Measurements from ENCODE around the gene LRGUK. TPM values are rescaled to one million over a fixed set of nuclear protein-coding genes. Genes with fewer than 3 reads are reported as not detected.

Gene LRGUK
- total RNA-seq, 4 donors from 2014 or later, result 0.48 to 9.4 (median 3.3) TPM

DNA sequence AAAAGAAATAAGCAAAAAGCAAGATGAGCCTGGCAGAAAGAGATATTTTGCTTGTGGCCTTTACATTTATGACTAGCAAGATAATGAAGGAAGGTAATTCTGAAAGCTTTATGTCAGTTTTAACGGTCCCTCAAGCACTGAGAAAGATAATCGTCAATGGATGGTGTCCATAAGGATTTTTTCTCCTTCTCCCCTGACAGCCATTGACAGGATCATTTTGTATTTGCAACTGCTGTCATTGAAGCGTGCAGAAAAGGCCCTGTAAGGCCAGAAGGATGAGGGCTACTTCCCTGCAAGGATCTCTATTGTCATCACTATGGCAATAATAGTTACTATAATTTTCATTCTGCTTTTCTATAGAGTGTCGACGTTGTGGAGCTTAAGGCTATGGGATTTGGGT, 994 bp upstream of the LRGUK start:
- Histone ChIP-seq H3K27ac (no peak overlapping the region), H3K4me3 (no peak overlapping the region), H3K9me3 (no peaks in the 10 kb centered on the region), H3K4me1 (peaks cover 0 to 12% (median 6%) of the 10 kb centered on the region in 4 donors), H3K36me3 (no peaks in the 10 kb centered on the region), H3K27me3 (no peaks in the 10 kb centered on the region)
- no peak for DNase-seq
- 83 to 89% methylated on average over 5 of the region's 5 CpGs for WGBS, 2 donors (ENCODE audit: low coverage in 1 of 2)
- no peak for TF ChIP-seq POLR2A (IDR thresholded peaks at IDR 0.05)
- no peak for TF ChIP-seq EP300 (IDR thresholded peaks at IDR 0.05; ENCODE audit: low read depth)
- no peak for TF ChIP-seq CTCF (IDR thresholded peaks at IDR 0.05)
- TF ChIP-seq POLR2AphosphoS5 (IDR thresholded peaks at IDR 0.05), result no peak
- intact Hi-C loops (cut with DNase I; ENCODE audit: low total_unique reads) (no loop called here), in situ Hi-C loops (cut with MboI; ENCODE audit: low pct_ligation_motif_present in 1 of 4, low pct_unique_long_range_greater_than_20kb in 1 of 4, low sequenced_read_pairs in 3 of 4) (no loop called here)

DNA sequence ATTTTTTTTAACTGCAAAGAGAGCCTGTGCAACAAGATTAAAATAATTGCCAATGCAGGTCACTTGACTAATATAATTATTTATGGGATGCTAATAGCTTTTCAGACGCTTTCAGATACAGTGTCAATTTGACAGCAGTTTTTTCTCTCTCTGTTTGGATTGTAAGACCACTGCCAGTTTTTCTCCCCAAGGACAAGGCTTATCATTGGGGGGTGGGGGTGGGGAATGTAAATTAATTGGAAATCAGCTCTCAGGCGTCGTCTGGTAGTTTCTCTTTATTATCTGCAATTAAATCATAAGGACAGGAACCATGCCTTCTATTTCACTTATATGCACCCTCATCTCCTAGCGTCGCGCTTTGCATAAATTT, 559 bp upstream of the LRGUK start:
- intact Hi-C loops (cut with DNase I; ENCODE audit: low total_unique reads), result no loop called here
- Histone ChIP-seq H3K9me3 (no peaks in the 10 kb centered on the region), H3K36me3 (no peaks in the 10 kb centered on the region), H3K4me1 (peaks cover 0 to 12% (median 6%) of the 10 kb centered on the region in 4 donors), H3K4me3 (peak overlapping the region in 3 of 4 donors; percentile 55 to 73 (median 55)), H3K27me3 (no peaks in the 10 kb centered on the region), H3K27ac (no peak overlapping the region)
- TF ChIP-seq CTCF (IDR thresholded peaks at IDR 0.05), result no peak
- TF ChIP-seq EP300 (IDR thresholded peaks at IDR 0.05; ENCODE audit: low read depth), result no peak
- no peak for TF ChIP-seq POLR2A (IDR thresholded peaks at IDR 0.05)
- no peak for TF ChIP-seq POLR2AphosphoS5 (IDR thresholded peaks at IDR 0.05)
- no peak for DNase-seq
- in situ Hi-C loops (cut with MboI; ENCODE audit: low pct_ligation_motif_present in 1 of 4, low pct_unique_long_range_greater_than_20kb in 1 of 4, low sequenced_read_pairs in 3 of 4), result no loop called here
- 23 to 33% methylated on average over 3 to 6 of the region's 6 CpGs for WGBS, 2 donors (ENCODE audit: low coverage in 1 of 2)

GRCh38 chr7:134128829-134129228, 1.7 kb downstream of the LRGUK start:
- Histone ChIP-seq H3K36me3 (no peaks in the 10 kb centered on the region), H3K27me3 (no peaks in the 10 kb centered on the region), H3K27ac (no peak overlapping the region), H3K9me3 (no peaks in the 10 kb centered on the region), H3K4me3 (no peak overlapping the region), H3K4me1 (peaks cover 0 to 12% (median 6%) of the 10 kb centered on the region in 4 donors)
- 81 to 82% methylated on average over 5 of the region's 5 CpGs for WGBS, 2 donors (ENCODE audit: low coverage in 1 of 2)
- in situ Hi-C loops (cut with MboI; ENCODE audit: low pct_ligation_motif_present in 1 of 4, low pct_unique_long_range_greater_than_20kb in 1 of 4, low sequenced_read_pairs in 3 of 4), result no loop called here
- no peak for DNase-seq
- TF ChIP-seq CTCF (IDR thresholded peaks at IDR 0.05) (no peak), POLR2AphosphoS5 (IDR thresholded peaks at IDR 0.05) (no peak), EP300 (IDR thresholded peaks at IDR 0.05; ENCODE audit: low read depth) (no peak), POLR2A (IDR thresholded peaks at IDR 0.05) (no peak)
- intact Hi-C loops (cut with DNase I; ENCODE audit: low total_unique reads), result no loop called here

- Histone ChIP-seq H3K9me3 (no peaks in the 10 kb centered on the region), H3K4me1 (peaks cover 0 to 12% (median 6%) of the 10 kb centered on the region in 4 donors), H3K4me3 (no peak overlapping the region), H3K36me3 (no peaks in the 10 kb centered on the region), H3K27me3 (no peaks in the 10 kb centered on the region), H3K27ac (no peak overlapping the region)
- 38 to 50% methylated on average over 2 of the region's 2 CpGs for WGBS, 2 donors (ENCODE audit: low coverage in 1 of 2)
- no peak for DNase-seq
- TF ChIP-seq CTCF (IDR thresholded peaks at IDR 0.05) (no peak), EP300 (IDR thresholded peaks at IDR 0.05; ENCODE audit: low read depth) (no peak), POLR2AphosphoS5 (IDR thresholded peaks at IDR 0.05) (no peak)
- intact Hi-C loops (cut with DNase I; ENCODE audit: low total_unique reads), result loop anchor here (10.0 kb wide), 1 partner anchor 1065 kb away; no protein-coding TSS in a partner anchor
- in situ Hi-C loops (cut with MboI; ENCODE audit: low pct_ligation_motif_present in 1 of 4, low pct_unique_long_range_greater_than_20kb in 1 of 4, low sequenced_read_pairs in 3 of 4), result no loop called here
Measured at GRCh38 chr7:134129856-134130523, 2.9 kb downstream of the LRGUK start.

All from transverse colon (tissue), 4 donors.